ENCODE results near the gene SIRT7.

GRCh38 chr17:81955756-81956544, 38.0 kb upstream of the SIRT7 start:
- TF ChIP-seq POLR2AphosphoS5 (IDR thresholded peaks at IDR 0.05; ENCODE audit: low read depth, low read length) (no peak), POLR2A (IDR thresholded peaks at IDR 0.05; ENCODE audit: low read depth, low read length) (no peak), SPI1 (IDR thresholded peaks at IDR 0.05; ENCODE audit: low read depth, low read length) (no peak), TAF1 (IDR thresholded peaks at IDR 0.05; ENCODE audit: low read depth, low read length) (no peak), PAX5 (IDR thresholded peaks at IDR 0.05; ENCODE audit: insufficient read depth, low read length, severe bottlenecking) (no peak)

All from GM12891 (cell line).